ENCODE measurements around the gene TAPT1. TPM values are rescaled to one million over a fixed set of nuclear protein-coding genes. Genes with fewer than 3 reads are reported as not detected.

TAPT1 gene
- total RNA-seq, 1 donor from 2014 or later: 25.3 TPM

GRCh38 chr4:16114546-16114945 lies 111.7 kb downstream of the TAPT1 start:
- Mint-ChIP-seq H3K27me3 (ENCODE audit: low read depth, unreplicated experiment) (peaks cover 17% of the 10 kb centered on the region), H3K27ac (ENCODE audit: unreplicated experiment) (no peak overlapping the region), H3K4me3 (ENCODE audit: unreplicated experiment) (no peak overlapping the region), H3K36me3 (ENCODE audit: low read depth, unreplicated experiment) (no peaks in the 10 kb centered on the region), H3K4me1 (ENCODE audit: low read depth, unreplicated experiment) (no peaks in the 10 kb centered on the region), H3K9me3 (ENCODE audit: unreplicated experiment) (peaks cover 4% of the 10 kb centered on the region)
- FAIRE-seq (no peak), DNase-seq (ENCODE audit: low read depth) (no peak)
- Histone ChIP-seq H3K9ac (ENCODE audit: low read length) (no peak overlapping the region), H3K79me2 (ENCODE audit: insufficient read depth, low read length) (no peaks in the 10 kb centered on the region), H3K4me1 (ENCODE audit: insufficient read depth, low read length) (no peaks in the 10 kb centered on the region), H4K20me1 (ENCODE audit: insufficient read depth, low read length) (no peaks in the 10 kb centered on the region), H3K36me3 (ENCODE audit: insufficient read depth, low read length) (no peaks in the 10 kb centered on the region), H3K27me3 (ENCODE audit: insufficient read depth, low read length) (peaks cover 13% of the 10 kb centered on the region), H3K27ac (ENCODE audit: low read depth, low read length) (no peak overlapping the region), H3K4me3 (ENCODE audit: insufficient read depth, low read depth, low read length) (no peak overlapping the region), H3K4me2 (ENCODE audit: low read length) (no peak overlapping the region), H2AFZ (ENCODE audit: low read depth, low read length) (no peak overlapping the region), H3K9me3 (ENCODE audit: insufficient read depth, low read depth, low read length) (no peaks in the 10 kb centered on the region)
- no peak for TF ChIP-seq EZH2 (IDR thresholded peaks at IDR 0.05; ENCODE audit: insufficient read depth, low read length)
- TF ChIP-seq, protein P1, sequence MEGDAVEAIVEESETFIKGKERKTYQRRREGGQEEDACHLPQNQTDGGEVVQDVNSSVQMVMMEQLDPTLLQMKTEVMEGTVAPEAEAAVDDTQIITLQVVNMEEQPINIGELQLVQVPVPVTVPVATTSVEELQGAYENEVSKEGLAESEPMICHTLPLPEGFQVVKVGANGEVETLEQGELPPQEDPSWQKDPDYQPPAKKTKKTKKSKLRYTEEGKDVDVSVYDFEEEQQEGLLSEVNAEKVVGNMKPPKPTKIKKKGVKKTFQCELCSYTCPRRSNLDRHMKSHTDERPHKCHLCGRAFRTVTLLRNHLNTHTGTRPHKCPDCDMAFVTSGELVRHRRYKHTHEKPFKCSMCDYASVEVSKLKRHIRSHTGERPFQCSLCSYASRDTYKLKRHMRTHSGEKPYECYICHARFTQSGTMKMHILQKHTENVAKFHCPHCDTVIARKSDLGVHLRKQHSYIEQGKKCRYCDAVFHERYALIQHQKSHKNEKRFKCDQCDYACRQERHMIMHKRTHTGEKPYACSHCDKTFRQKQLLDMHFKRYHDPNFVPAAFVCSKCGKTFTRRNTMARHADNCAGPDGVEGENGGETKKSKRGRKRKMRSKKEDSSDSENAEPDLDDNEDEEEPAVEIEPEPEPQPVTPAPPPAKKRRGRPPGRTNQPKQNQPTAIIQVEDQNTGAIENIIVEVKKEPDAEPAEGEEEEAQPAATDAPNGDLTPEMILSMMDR (IDR thresholded peaks at IDR 0.05; ENCODE audit: insufficient read depth, low read depth, low read length): no peak

DNA sequence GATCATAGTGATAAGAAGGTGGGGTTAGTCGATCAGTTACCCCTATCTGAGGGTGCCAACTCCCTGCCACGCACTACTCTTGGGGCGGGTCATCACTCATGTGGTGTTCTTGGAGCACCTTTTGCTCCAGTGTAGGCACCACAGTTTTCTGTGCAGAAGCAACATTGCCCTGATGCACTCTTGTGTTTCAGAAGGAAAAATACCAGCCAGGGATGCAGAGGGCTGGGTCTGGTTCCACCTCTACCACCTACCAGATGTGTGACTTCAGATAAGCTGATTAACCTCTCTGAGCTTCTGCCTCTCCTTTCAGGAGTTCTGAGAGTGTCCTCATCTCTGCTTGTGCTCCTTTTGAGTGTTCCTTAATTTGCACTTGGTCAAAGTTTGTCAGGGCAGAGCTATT lies 112.5 kb downstream of the TAPT1 start:
- no peak overlapping the region for H3K9ac ChIP-seq (ENCODE audit: low read length)

DNA sequence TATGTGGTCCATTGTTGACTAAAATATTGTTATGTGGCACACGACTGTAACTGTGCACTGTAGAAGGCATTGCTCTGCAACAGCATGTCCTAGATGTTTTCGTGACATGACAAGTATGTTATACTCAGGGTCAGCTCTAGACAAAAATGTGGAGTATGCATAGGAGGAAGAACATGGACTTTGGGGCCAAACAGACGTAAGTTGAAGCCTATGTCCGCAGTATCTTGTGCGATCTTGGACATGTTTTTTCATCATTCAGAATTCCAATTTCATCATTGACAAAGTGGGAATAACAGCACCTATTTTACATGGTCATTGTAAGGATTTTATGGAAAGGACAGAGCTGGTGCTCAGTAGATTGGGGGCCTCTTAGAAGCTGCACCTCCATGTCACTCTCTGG lies 114.7 kb downstream of the TAPT1 start:
- FAIRE-seq (no peak), DNase-seq (ENCODE audit: low read depth) (no peak)

More for the DNA sequence above, 112.5 kb downstream of the TAPT1 start:
- Histone ChIP-seq H3K4me3 (ENCODE audit: insufficient read depth, low read depth, low read length) (no peak overlapping the region), H3K79me2 (ENCODE audit: insufficient read depth, low read length) (no peaks in the 10 kb centered on the region), H3K27ac (ENCODE audit: low read depth, low read length) (no peak overlapping the region), H2AFZ (ENCODE audit: low read depth, low read length) (no peak overlapping the region), H3K27me3 (ENCODE audit: insufficient read depth, low read length) (peaks cover 14% of the 10 kb centered on the region), H3K4me1 (ENCODE audit: insufficient read depth, low read length) (no peaks in the 10 kb centered on the region), H3K36me3 (ENCODE audit: insufficient read depth, low read length) (no peaks in the 10 kb centered on the region), H4K20me1 (ENCODE audit: insufficient read depth, low read length) (no peaks in the 10 kb centered on the region), H3K9me3 (ENCODE audit: insufficient read depth, low read depth, low read length) (no peaks in the 10 kb centered on the region), H3K4me2 (ENCODE audit: low read length) (no peak overlapping the region)
- no peak for DNase-seq (ENCODE audit: low read depth)
- peaks cover 18% of the 10 kb centered on the region for H3K27me3 Mint-ChIP-seq (ENCODE audit: low read depth, unreplicated experiment)
- no peak for FAIRE-seq
- no peaks in the 10 kb centered on the region for H3K4me1 Mint-ChIP-seq (ENCODE audit: low read depth, unreplicated experiment)
- no peak overlapping the region for H3K27ac Mint-ChIP-seq (ENCODE audit: unreplicated experiment)
- H3K9me3 Mint-ChIP-seq (ENCODE audit: unreplicated experiment): peaks cover 8% of the 10 kb centered on the region
- no peak for TF ChIP-seq EZH2 (IDR thresholded peaks at IDR 0.05; ENCODE audit: insufficient read depth, low read length)
- TF ChIP-seq, protein P1 (IDR thresholded peaks at IDR 0.05; ENCODE audit: insufficient read depth, low read depth, low read length): no peak
- H3K4me3 Mint-ChIP-seq (ENCODE audit: unreplicated experiment): no peak overlapping the region
- no peaks in the 10 kb centered on the region for H3K36me3 Mint-ChIP-seq (ENCODE audit: low read depth, unreplicated experiment)

More for the DNA sequence above, 114.7 kb downstream of the TAPT1 start:
- Mint-ChIP-seq H3K4me1 (ENCODE audit: low read depth, unreplicated experiment) (no peaks in the 10 kb centered on the region), H3K9me3 (ENCODE audit: unreplicated experiment) (peaks cover 8% of the 10 kb centered on the region), H3K27me3 (ENCODE audit: low read depth, unreplicated experiment) (peaks cover 22% of the 10 kb centered on the region), H3K4me3 (ENCODE audit: unreplicated experiment) (no peak overlapping the region), H3K27ac (ENCODE audit: unreplicated experiment) (no peak overlapping the region), H3K36me3 (ENCODE audit: low read depth, unreplicated experiment) (no peaks in the 10 kb centered on the region)
- Histone ChIP-seq H3K4me2 (ENCODE audit: low read length) (no peak overlapping the region), H3K79me2 (ENCODE audit: insufficient read depth, low read length) (no peaks in the 10 kb centered on the region), H3K36me3 (ENCODE audit: insufficient read depth, low read length) (no peaks in the 10 kb centered on the region), H4K20me1 (ENCODE audit: insufficient read depth, low read length) (no peaks in the 10 kb centered on the region), H3K27me3 (ENCODE audit: insufficient read depth, low read length) (peaks cover 16% of the 10 kb centered on the region), H3K4me1 (ENCODE audit: insufficient read depth, low read length) (no peaks in the 10 kb centered on the region), H3K9ac (ENCODE audit: low read length) (no peak overlapping the region), H3K27ac (ENCODE audit: low read depth, low read length) (no peak overlapping the region), H3K4me3 (ENCODE audit: insufficient read depth, low read depth, low read length) (no peak overlapping the region), H3K9me3 (ENCODE audit: insufficient read depth, low read depth, low read length) (no peaks in the 10 kb centered on the region), H2AFZ (ENCODE audit: low read depth, low read length) (no peak overlapping the region)
- TF ChIP-seq, protein P1 (IDR thresholded peaks at IDR 0.05; ENCODE audit: insufficient read depth, low read depth, low read length): no peak
- no peak for TF ChIP-seq EZH2 (IDR thresholded peaks at IDR 0.05; ENCODE audit: insufficient read depth, low read length)
